Sigmoid colon (tissue), 4 donors: ENCODE results near the gene SPEF2.

Experiments
- EP300 ChIP-seq, 4 donors: sonication (generic); formaldehyde crosslinking; IDR thresholded peaks; one replicate each; pipeline ENCODE4 v1.6.1; 2017; ENCODE audit warnings: antibody characterized with exemption in 4 of 4
- TF ChIP-seq, protein P1 (sequence below), 4 experiments: fragments of 450-650 bp in 3 of 4; fragments of 200-600 bp in 1 of 4; IDR thresholded peaks; one replicate each; pipeline ENCODE4 v1.5.1; 2016 to 2019; ENCODE audit warnings: antibody characterized with exemption in 4 of 4, mild to moderate bottlenecking in 3 of 4, moderate library complexity in 2 of 4

- TF ChIP-seq, protein P1, sequence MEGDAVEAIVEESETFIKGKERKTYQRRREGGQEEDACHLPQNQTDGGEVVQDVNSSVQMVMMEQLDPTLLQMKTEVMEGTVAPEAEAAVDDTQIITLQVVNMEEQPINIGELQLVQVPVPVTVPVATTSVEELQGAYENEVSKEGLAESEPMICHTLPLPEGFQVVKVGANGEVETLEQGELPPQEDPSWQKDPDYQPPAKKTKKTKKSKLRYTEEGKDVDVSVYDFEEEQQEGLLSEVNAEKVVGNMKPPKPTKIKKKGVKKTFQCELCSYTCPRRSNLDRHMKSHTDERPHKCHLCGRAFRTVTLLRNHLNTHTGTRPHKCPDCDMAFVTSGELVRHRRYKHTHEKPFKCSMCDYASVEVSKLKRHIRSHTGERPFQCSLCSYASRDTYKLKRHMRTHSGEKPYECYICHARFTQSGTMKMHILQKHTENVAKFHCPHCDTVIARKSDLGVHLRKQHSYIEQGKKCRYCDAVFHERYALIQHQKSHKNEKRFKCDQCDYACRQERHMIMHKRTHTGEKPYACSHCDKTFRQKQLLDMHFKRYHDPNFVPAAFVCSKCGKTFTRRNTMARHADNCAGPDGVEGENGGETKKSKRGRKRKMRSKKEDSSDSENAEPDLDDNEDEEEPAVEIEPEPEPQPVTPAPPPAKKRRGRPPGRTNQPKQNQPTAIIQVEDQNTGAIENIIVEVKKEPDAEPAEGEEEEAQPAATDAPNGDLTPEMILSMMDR (IDR thresholded peaks at IDR 0.05) = no peak
- no peak for TF ChIP-seq EP300 (IDR thresholded peaks at IDR 0.05)
Observed at GRCh38 chr5:35678661-35679060, 61.0 kb downstream of the SPEF2 start.
